Progenitor cell of endocrine pancreas (in vitro differentiated cells): ENCODE measurements around the gene ARL16. TPM values are rescaled to one million over a fixed set of nuclear protein-coding genes. Genes with fewer than 3 reads are reported as not detected.
A peak's percentile ranks its signal among the peaks of the same experiment; 100 is the strongest.
"Not testable (repeated sequence)": the region's sequence is repeated elsewhere in the genome, so short reads cannot be mapped to it uniquely, and the experiment has no call there.

Experiments
- DNase-seq: peaks from one replicate; pipeline ENCODE4 v3.0.0; 2021; ENCODE audit warnings: low spot score; ENCODE audit not compliant: unreplicated experiment
- H3K27ac Mint-ChIP-seq: 2 replicates; pipeline ENCODE4 v1.8.0; 2021; ENCODE audit warnings: mild to moderate bottlenecking, moderate library complexity, mixed read lengths
- H3K27me3 Mint-ChIP-seq: 2 replicates; pipeline ENCODE4 v1.8.0; 2021; ENCODE audit warnings: mixed read lengths
- H3K36me3 Mint-ChIP-seq: 2 replicates; pipeline ENCODE4 v1.8.0; 2022; ENCODE audit warnings: mixed read lengths; ENCODE audit not compliant: insufficient read depth
- H3K4me1 Mint-ChIP-seq: 2 replicates; pipeline ENCODE4 v1.8.0; 2021; ENCODE audit warnings: low read depth, mixed read lengths
- H3K4me3 Mint-ChIP-seq: 2 replicates; pipeline ENCODE4 v1.8.0; 2021; ENCODE audit warnings: low read depth, mild to moderate bottlenecking, moderate library complexity, mixed read lengths
- H3K9me3 Mint-ChIP-seq: 2 replicates; pipeline ENCODE4 v1.8.0; 2021; ENCODE audit warnings: low read depth, mixed read lengths
- CTCF ChIP-seq: fragments of 200-600 bp; sonication (generic); IDR thresholded peaks from one replicate; pipeline ENCODE4 v1.5.0; 2021; ENCODE audit warnings: antibody characterized with exemption, mild to moderate bottlenecking; ENCODE audit not compliant: unreplicated experiment
- total RNA-seq: library from RNA; stranded (reverse); gene quantifications from 2 replicates; pipeline ENCODE4 v1.2.1, GENCODE V29; 2021

The ARL16 gene
- total RNA-seq, 1 donor from 2014 or later, result 42.1 TPM

- DNase-seq, result no peak
- no peaks in the 10 kb centered on the region for H3K27me3 Mint-ChIP-seq
- H3K4me1 Mint-ChIP-seq, result peaks cover 13% of the 10 kb centered on the region
- peaks cover 3% of the 10 kb centered on the region for H3K36me3 Mint-ChIP-seq
- no peaks in the 10 kb centered on the region for H3K9me3 Mint-ChIP-seq
- H3K27ac Mint-ChIP-seq, result no peak overlapping the region
- H3K4me3 Mint-ChIP-seq, result no peak overlapping the region
- TF ChIP-seq CTCF, result no peak
Measured at GRCh38 chr17:81681672-81682071, 1.9 kb downstream of the ARL16 start.

GRCh38 chr17:81680150-81680549 lies 3.4 kb downstream of the ARL16 start:
- DNase-seq, result no peak
- Mint-ChIP-seq H3K4me3 (no peak overlapping the region), H3K27ac (no peak overlapping the region), H3K27me3 (no peaks in the 10 kb centered on the region), H3K4me1 (peaks cover 16% of the 10 kb centered on the region), H3K36me3 (peaks cover 2% of the 10 kb centered on the region), H3K9me3 (no peaks in the 10 kb centered on the region)
- TF ChIP-seq CTCF, result no peak

GRCh38 chr17:81676906-81677305 lies 6.7 kb downstream of the ARL16 start:
- no peaks in the 10 kb centered on the region for H3K9me3 Mint-ChIP-seq
- no peaks in the 10 kb centered on the region for H3K27me3 Mint-ChIP-seq
- DNase-seq, result no peak
- no peak for TF ChIP-seq CTCF
- H3K36me3 Mint-ChIP-seq, result peaks cover 6% of the 10 kb centered on the region
- peaks cover 3% of the 10 kb centered on the region for H3K4me1 Mint-ChIP-seq
- no peak overlapping the region for H3K4me3 Mint-ChIP-seq
- no peak overlapping the region for H3K27ac Mint-ChIP-seq

GRCh38 chr17:81675515-81676221 lies 7.9 kb downstream of the ARL16 start:
- not testable (repeated sequence) for H3K36me3 Mint-ChIP-seq, H3K27ac Mint-ChIP-seq

GRCh38 chr17:81673561-81674258 lies 9.9 kb downstream of the ARL16 start:
- Mint-ChIP-seq H3K4me1 (peaks cover 3% of the 10 kb centered on the region), H3K4me3 (no peak overlapping the region), H3K27ac (no peak overlapping the region), H3K9me3 (no peaks in the 10 kb centered on the region), H3K27me3 (no peaks in the 10 kb centered on the region), H3K36me3 (peaks cover 9% of the 10 kb centered on the region)
- no peak for TF ChIP-seq CTCF
- DNase-seq, result no peak

More at GRCh38 chr17:81675515-81676221, 7.9 kb downstream of the ARL16 start:
- not testable (repeated sequence) for DNase-seq, H3K9me3 Mint-ChIP-seq, H3K27me3 Mint-ChIP-seq, H3K4me3 Mint-ChIP-seq, H3K4me1 Mint-ChIP-seq
- TF ChIP-seq CTCF, result peak; percentile 61
